Measurements from ENCODE around the gene NLRP6.

DNA sequence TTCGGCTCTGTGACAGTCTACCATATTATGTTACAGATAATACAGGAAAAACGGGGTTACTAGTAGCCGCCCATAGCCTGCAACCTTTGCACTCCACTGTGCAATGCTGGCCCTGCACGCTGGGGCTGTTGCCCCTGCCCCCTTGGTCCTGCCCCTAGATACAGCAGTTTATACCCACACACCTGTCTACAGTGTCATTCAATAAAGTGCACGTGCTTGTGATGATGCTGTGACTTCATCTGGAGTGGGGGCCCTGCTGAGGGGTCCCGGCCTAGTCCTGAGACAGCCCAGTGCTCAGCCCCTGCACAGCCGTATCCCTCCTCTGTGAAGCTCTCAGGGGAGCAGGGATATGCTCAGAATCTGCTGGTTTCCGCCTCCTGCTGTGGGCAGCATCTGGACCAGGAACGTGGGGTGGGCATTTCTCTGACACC lies 36.9 kb downstream of the NLRP6 start:
- TF ChIP-seq, protein P1, sequence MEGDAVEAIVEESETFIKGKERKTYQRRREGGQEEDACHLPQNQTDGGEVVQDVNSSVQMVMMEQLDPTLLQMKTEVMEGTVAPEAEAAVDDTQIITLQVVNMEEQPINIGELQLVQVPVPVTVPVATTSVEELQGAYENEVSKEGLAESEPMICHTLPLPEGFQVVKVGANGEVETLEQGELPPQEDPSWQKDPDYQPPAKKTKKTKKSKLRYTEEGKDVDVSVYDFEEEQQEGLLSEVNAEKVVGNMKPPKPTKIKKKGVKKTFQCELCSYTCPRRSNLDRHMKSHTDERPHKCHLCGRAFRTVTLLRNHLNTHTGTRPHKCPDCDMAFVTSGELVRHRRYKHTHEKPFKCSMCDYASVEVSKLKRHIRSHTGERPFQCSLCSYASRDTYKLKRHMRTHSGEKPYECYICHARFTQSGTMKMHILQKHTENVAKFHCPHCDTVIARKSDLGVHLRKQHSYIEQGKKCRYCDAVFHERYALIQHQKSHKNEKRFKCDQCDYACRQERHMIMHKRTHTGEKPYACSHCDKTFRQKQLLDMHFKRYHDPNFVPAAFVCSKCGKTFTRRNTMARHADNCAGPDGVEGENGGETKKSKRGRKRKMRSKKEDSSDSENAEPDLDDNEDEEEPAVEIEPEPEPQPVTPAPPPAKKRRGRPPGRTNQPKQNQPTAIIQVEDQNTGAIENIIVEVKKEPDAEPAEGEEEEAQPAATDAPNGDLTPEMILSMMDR (IDR thresholded peaks at IDR 0.05; ENCODE audit: poor library complexity): no peak
- TF ChIP-seq EZH2phosphoT487 (IDR thresholded peaks at IDR 0.05; ENCODE audit: low read depth, severe bottlenecking, unreplicated experiment) (no peak), EZH2 (IDR thresholded peaks at IDR 0.05; ENCODE audit: borderline replicate concordance) (no peak)

Measured in hepatocyte (in vitro differentiated cells).